SU-DHL-6 (cell line): ENCODE measurements around the gene MED12L.

Experiments
- EZH2phosphoT487 ChIP-seq: fragments of 200-600 bp; sonication (generic), shearing (Covaris generic); conservative IDR thresholded peaks from 2 replicates; pipeline ENCODE4 v1.6.1; 2018; ENCODE audit warnings: mild to moderate bottlenecking, antibody characterized with exemption, low read length, moderate library complexity, mixed read lengths
- TF ChIP-seq, protein P1 (sequence below): fragments of 200-600 bp; sonication (generic); IDR thresholded peaks from one replicate; pipeline ENCODE4 v1.5.1; 2017; ENCODE audit warnings: antibody characterized with exemption, mild to moderate bottlenecking, low read length, moderate library complexity; ENCODE audit not compliant: insufficient read depth, poor library complexity, severe bottlenecking

DNA sequence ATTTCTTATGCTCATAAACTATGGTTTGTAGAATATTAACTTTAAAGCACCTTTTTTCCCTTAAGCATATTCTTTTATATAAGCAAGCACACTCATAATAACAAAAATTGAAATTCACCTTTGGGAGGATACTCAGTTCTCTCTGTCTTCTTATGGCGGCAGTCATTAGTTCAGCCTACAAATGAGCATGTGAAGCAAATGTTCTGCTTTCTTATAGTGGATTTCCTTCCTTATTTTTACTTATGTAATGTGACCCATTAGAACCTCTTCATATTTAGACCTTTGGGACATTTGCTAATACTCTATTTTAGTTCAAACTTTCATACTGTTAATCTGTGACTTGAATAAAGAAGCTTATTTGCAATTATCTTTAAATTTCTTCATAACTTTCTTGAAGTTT is 243.9 kb downstream of the MED12L start, which contains the start of gene P2RY13:
- TF ChIP-seq, protein P1, sequence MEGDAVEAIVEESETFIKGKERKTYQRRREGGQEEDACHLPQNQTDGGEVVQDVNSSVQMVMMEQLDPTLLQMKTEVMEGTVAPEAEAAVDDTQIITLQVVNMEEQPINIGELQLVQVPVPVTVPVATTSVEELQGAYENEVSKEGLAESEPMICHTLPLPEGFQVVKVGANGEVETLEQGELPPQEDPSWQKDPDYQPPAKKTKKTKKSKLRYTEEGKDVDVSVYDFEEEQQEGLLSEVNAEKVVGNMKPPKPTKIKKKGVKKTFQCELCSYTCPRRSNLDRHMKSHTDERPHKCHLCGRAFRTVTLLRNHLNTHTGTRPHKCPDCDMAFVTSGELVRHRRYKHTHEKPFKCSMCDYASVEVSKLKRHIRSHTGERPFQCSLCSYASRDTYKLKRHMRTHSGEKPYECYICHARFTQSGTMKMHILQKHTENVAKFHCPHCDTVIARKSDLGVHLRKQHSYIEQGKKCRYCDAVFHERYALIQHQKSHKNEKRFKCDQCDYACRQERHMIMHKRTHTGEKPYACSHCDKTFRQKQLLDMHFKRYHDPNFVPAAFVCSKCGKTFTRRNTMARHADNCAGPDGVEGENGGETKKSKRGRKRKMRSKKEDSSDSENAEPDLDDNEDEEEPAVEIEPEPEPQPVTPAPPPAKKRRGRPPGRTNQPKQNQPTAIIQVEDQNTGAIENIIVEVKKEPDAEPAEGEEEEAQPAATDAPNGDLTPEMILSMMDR = no peak
- TF ChIP-seq EZH2phosphoT487 = no peak
